Ishikawa (cell line): Measurements from ENCODE around the gene RRP15.

Experiments used
- CEBPB ChIP-seq: IDR thresholded peaks from 2 replicates; pipeline ENCODE4 v1.6.1; 2012
- CREB1 ChIP-seq: IDR thresholded peaks from 2 replicates; pipeline ENCODE4 v1.6.1; 2012; ENCODE audit warnings: low read depth
- EGR1 ChIP-seq: IDR thresholded peaks from 2 replicates; pipeline ENCODE4 v1.6.1; 2012
- EP300 ChIP-seq: IDR thresholded peaks from 2 replicates; pipeline ENCODE4 v1.6.1; 2012; ENCODE audit warnings: borderline replicate concordance
- FOXM1 ChIP-seq: IDR thresholded peaks from 2 replicates; pipeline ENCODE4 v1.6.1; 2012; ENCODE audit warnings: low read depth, borderline replicate concordance
- NFIC ChIP-seq: IDR thresholded peaks from 2 replicates; pipeline ENCODE4 v1.6.1; 2012
- RAD21 ChIP-seq: IDR thresholded peaks from 2 replicates; pipeline ENCODE4 v1.6.1; 2012; ENCODE audit warnings: low read depth
- TAF1 ChIP-seq: IDR thresholded peaks from 2 replicates; pipeline ENCODE4 v1.6.1; 2012; ENCODE audit warnings: low read depth, mild to moderate bottlenecking
- TCF12 ChIP-seq: IDR thresholded peaks from 2 replicates; pipeline ENCODE4 v1.6.1; 2012; ENCODE audit warnings: low read depth
- TEAD4 ChIP-seq: IDR thresholded peaks from 2 replicates; pipeline ENCODE4 v1.6.1; 2012
- YY1 ChIP-seq: IDR thresholded peaks from 2 replicates; pipeline ENCODE4 v1.6.1; 2012; ENCODE audit warnings: low read depth
- ZBTB7A ChIP-seq: IDR thresholded peaks from 2 replicates; pipeline ENCODE4 v1.6.1; 2012; ENCODE audit warnings: low read depth
- TF ChIP-seq, protein P1 (sequence below): IDR thresholded peaks from 2 replicates; pipeline ENCODE4 v1.6.1; 2012
- TF ChIP-seq, protein P2 (sequence below): IDR thresholded peaks from 2 replicates; pipeline ENCODE4 v1.6.1; 2012
- TF ChIP-seq, protein P3 (sequence below): IDR thresholded peaks from 2 replicates; pipeline ENCODE4 v1.6.1; 2012; ENCODE audit warnings: low read depth, mild to moderate bottlenecking

RRP15 gene

DNA sequence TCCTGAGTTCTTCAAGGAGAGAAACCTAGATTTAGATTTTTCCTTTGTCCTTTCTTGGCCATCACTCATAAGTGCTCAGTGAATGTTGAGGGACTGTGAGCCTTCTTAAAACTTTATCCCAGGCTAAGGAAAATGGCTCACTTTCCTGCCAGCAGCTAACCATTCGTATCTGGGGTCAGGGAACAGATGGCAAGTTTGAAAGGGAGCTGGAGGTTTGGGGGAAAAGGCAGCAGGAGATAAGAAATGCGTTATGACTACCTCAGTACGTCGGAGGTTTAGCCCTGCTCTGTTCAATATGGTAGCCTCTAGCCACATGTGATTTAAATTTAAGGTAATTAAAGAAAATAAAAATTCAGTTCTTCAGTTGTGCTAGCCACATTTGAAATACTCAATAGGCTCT, 13.3 kb downstream of the RRP15 start:
- TF ChIP-seq NFIC (no peak), TAF1 (no peak), CREB1 (no peak), YY1 (no peak), FOXM1 (no peak), RAD21 (no peak), EGR1 (no peak), ZBTB7A (no peak), EP300 (no peak)
- TF ChIP-seq, protein P1, sequence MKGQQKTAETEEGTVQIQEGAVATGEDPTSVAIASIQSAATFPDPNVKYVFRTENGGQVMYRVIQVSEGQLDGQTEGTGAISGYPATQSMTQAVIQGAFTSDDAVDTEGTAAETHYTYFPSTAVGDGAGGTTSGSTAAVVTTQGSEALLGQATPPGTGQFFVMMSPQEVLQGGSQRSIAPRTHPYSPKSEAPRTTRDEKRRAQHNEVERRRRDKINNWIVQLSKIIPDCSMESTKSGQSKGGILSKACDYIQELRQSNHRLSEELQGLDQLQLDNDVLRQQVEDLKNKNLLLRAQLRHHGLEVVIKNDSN = no peak
- TF ChIP-seq, protein P2, sequence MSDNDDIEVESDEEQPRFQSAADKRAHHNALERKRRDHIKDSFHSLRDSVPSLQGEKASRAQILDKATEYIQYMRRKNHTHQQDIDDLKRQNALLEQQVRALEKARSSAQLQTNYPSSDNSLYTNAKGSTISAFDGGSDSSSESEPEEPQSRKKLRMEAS = no peak
- TF ChIP-seq, protein P3, sequence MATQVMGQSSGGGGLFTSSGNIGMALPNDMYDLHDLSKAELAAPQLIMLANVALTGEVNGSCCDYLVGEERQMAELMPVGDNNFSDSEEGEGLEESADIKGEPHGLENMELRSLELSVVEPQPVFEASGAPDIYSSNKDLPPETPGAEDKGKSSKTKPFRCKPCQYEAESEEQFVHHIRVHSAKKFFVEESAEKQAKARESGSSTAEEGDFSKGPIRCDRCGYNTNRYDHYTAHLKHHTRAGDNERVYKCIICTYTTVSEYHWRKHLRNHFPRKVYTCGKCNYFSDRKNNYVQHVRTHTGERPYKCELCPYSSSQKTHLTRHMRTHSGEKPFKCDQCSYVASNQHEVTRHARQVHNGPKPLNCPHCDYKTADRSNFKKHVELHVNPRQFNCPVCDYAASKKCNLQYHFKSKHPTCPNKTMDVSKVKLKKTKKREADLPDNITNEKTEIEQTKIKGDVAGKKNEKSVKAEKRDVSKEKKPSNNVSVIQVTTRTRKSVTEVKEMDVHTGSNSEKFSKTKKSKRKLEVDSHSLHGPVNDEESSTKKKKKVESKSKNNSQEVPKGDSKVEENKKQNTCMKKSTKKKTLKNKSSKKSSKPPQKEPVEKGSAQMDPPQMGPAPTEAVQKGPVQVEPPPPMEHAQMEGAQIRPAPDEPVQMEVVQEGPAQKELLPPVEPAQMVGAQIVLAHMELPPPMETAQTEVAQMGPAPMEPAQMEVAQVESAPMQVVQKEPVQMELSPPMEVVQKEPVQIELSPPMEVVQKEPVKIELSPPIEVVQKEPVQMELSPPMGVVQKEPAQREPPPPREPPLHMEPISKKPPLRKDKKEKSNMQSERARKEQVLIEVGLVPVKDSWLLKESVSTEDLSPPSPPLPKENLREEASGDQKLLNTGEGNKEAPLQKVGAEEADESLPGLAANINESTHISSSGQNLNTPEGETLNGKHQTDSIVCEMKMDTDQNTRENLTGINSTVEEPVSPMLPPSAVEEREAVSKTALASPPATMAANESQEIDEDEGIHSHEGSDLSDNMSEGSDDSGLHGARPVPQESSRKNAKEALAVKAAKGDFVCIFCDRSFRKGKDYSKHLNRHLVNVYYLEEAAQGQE = no peak

DNA sequence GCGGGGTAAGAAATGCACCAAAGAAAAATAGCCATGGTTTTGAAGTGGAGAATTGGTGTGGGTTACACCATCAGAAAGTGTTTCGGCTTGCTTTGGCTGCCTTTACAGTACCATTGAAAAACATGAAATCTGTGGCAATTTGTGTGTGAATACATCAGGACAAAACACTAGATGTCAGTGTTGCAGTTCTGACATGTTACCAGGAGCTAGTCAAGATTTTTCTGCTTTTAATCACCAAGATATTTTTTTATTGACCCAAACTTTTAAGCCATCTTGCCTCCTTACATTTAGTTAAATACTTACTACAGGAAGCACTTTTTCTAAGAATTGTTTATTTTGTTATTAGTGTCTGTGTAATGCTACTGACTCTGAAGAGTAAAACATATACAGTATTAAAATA, 14.3 kb downstream of the RRP15 start:
- TF ChIP-seq TAF1 (no peak), ZBTB7A (no peak), RAD21 (peak; percentile 27; the same call in 1 of the 2 replicates), FOXM1 (no peak), TEAD4 (no peak), YY1 (no peak), CEBPB (no peak)
- TF ChIP-seq, protein P2 = no peak

DNA sequence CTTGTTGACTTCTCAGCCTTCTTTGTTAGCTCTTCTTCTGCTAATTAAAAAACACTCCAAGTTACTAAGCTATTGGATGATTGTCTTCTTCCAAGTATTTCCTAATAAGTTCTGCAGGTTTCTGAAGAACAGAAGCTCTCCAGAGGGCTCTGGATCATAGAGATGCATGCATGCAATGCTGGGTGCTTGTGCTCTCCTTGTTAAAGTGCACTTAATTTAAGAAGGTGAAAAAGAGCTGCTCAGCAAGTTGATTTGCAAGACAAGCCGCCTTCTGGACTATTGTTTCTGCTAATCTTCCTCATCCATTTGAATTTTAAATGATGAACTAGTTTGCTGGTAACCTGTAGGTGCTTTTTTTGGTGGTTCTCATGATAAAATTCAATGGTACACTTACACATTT, 16.1 kb downstream of the RRP15 start:
- TF ChIP-seq TAF1 (no peak), CREB1 (no peak), TCF12 (no peak), NFIC (no peak), ZBTB7A (no peak), CEBPB (no peak), TEAD4 (no peak), EP300 (no peak), RAD21 (no peak), YY1 (no peak), FOXM1 (no peak), EGR1 (no peak)
- TF ChIP-seq, protein P3 = no peak
- TF ChIP-seq, protein P2 = no peak
- TF ChIP-seq, protein P1 = no peak

DNA sequence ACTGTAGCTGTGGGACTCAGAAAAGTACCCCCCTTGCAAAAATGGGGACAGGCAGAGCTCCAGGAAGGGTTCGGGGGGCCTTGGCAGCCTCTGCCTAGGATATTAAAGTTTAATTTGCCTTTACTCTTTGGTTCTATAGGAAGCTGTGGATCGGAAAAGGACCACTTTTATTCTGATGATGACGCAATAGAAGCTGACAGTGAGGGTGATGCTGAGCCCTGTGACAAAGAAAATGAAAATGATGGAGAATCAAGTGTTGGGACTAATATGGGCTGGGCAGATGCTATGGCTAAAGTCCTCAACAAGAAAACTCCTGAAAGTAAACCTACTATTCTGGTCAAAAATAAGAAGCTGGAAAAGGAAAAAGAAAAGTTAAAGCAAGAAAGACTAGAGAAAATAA, 17.1 kb downstream of the RRP15 start:
- TF ChIP-seq ZBTB7A (no peak), NFIC (no peak), CEBPB (peak; percentile 51; the same call in 1 of the 2 replicates)
- TF ChIP-seq, protein P3 = no peak
